SK-N-MC (cell line): Measurements from ENCODE around the gene BAHCC1.

Source experiments
- EZH2 ChIP-seq: fragments of 200-600 bp; sonication (generic); IDR thresholded peaks from one replicate; pipeline ENCODE4 v1.6.1; 2017; ENCODE audit warnings: antibody characterized with exemption
- POLR2AphosphoS5 ChIP-seq: IDR thresholded peaks from 2 replicates; pipeline ENCODE4 v1.6.1; 2012; ENCODE audit warnings: mild to moderate bottlenecking, low read depth, low read length, borderline replicate concordance

- TF ChIP-seq EZH2: no peak
- TF ChIP-seq POLR2AphosphoS5: no peak
These were observed 74.0 kb downstream of the BAHCC1 start for GRCh38 chr17:81469266-81469665.
